Measurements from ENCODE around the gene RNF169.

Gene RNF169

GRCh38 chr11:74770456-74770855 lies 21.8 kb downstream of the RNF169 start:
- Histone ChIP-seq H3K4me2 (ENCODE audit: low read depth, low read length, poor library complexity, severe bottlenecking) (peak overlapping the region; percentile 0), H4K20me1 (ENCODE audit: low read depth, low read length) (peaks cover 15% of the 10 kb centered on the region)

DNA sequence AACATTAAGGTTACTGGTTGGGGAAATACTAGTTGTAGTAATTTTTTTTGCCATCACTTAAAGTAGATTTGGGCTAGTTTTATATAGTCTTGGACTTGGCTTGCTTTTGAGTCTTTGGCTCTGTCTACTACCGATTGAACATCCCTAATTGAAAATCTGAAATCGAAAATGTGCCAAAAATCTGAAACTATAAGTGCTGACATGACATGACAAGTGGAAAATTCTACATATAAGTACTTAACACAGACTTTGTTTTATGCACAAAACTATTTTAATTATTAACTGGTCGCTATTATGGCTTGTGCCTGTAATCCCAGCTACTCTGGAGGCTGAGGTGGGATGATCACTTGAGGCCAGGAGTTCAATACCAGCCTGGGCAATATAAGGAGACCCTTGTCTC lies 22.5 kb downstream of the RNF169 start:
- no peak overlapping the region for H3K4me2 ChIP-seq (ENCODE audit: low read depth, low read length, poor library complexity, severe bottlenecking)
- no peaks in the 10 kb centered on the region for H3K9me2 ChIP-seq (replicated peaks; ENCODE audit: insufficient read depth, low read length)
- H3F3A ChIP-seq (ENCODE audit: insufficient read depth): no peaks in the 10 kb centered on the region; the same call in 1 of the 2 replicates
- TF ChIP-seq, protein P1, sequence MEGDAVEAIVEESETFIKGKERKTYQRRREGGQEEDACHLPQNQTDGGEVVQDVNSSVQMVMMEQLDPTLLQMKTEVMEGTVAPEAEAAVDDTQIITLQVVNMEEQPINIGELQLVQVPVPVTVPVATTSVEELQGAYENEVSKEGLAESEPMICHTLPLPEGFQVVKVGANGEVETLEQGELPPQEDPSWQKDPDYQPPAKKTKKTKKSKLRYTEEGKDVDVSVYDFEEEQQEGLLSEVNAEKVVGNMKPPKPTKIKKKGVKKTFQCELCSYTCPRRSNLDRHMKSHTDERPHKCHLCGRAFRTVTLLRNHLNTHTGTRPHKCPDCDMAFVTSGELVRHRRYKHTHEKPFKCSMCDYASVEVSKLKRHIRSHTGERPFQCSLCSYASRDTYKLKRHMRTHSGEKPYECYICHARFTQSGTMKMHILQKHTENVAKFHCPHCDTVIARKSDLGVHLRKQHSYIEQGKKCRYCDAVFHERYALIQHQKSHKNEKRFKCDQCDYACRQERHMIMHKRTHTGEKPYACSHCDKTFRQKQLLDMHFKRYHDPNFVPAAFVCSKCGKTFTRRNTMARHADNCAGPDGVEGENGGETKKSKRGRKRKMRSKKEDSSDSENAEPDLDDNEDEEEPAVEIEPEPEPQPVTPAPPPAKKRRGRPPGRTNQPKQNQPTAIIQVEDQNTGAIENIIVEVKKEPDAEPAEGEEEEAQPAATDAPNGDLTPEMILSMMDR (IDR thresholded peaks at IDR 0.05; ENCODE audit: insufficient read depth, low read length, poor library complexity, severe bottlenecking): no peak
- no peak for TF ChIP-seq EZH2phosphoT487 (conservative IDR thresholded peaks at IDR 0.05; ENCODE audit: low read length)
- no peaks in the 10 kb centered on the region for H3K36me3 ChIP-seq (ENCODE audit: low read length)
- H3K4me3 ChIP-seq (ENCODE audit: insufficient read depth, low read length, poor library complexity, severe bottlenecking): no peak overlapping the region
- H3K27me3 ChIP-seq (ENCODE audit: low read length): no peaks in the 10 kb centered on the region
- no peak overlapping the region for H2AFZ ChIP-seq (ENCODE audit: low read depth, low read length, severe bottlenecking)
- no peak overlapping the region for H3K27ac ChIP-seq (ENCODE audit: low read depth, low read length)
- no peak overlapping the region for H3K9ac ChIP-seq (ENCODE audit: low read length)
- peaks cover 14% of the 10 kb centered on the region; the same call in 1 of the 2 replicates for H3K79me2 ChIP-seq (ENCODE audit: insufficient read depth, low read length)
- H4K20me1 ChIP-seq (ENCODE audit: low read depth, low read length): peaks cover 17% of the 10 kb centered on the region
- H3K9me3 ChIP-seq (ENCODE audit: insufficient read depth, low read length): no peaks in the 10 kb centered on the region

More at GRCh38 chr11:74770456-74770855, 21.8 kb downstream of the RNF169 start:
- Histone ChIP-seq H3F3A (ENCODE audit: insufficient read depth) (no peaks in the 10 kb centered on the region; the same call in 1 of the 2 replicates), H3K9me3 (ENCODE audit: insufficient read depth, low read length) (no peaks in the 10 kb centered on the region), H2AFZ (ENCODE audit: low read depth, low read length, severe bottlenecking) (no peak overlapping the region), H3K36me3 (ENCODE audit: low read length) (no peaks in the 10 kb centered on the region), H3K27me3 (ENCODE audit: low read length) (no peaks in the 10 kb centered on the region), H3K9me2 (replicated peaks; ENCODE audit: insufficient read depth, low read length) (no peaks in the 10 kb centered on the region), H3K79me2 (ENCODE audit: insufficient read depth, low read length) (peaks cover 14% of the 10 kb centered on the region; the same call in 1 of the 2 replicates), H3K9ac (ENCODE audit: low read length) (no peak overlapping the region), H3K4me3 (ENCODE audit: insufficient read depth, low read length, poor library complexity, severe bottlenecking) (no peak overlapping the region), H3K27ac (ENCODE audit: low read depth, low read length) (no peak overlapping the region)
- TF ChIP-seq EZH2phosphoT487 (conservative IDR thresholded peaks at IDR 0.05; ENCODE audit: low read length): no peak
- TF ChIP-seq, protein P1 (IDR thresholded peaks at IDR 0.05; ENCODE audit: insufficient read depth, low read length, poor library complexity, severe bottlenecking): no peak

DNA sequence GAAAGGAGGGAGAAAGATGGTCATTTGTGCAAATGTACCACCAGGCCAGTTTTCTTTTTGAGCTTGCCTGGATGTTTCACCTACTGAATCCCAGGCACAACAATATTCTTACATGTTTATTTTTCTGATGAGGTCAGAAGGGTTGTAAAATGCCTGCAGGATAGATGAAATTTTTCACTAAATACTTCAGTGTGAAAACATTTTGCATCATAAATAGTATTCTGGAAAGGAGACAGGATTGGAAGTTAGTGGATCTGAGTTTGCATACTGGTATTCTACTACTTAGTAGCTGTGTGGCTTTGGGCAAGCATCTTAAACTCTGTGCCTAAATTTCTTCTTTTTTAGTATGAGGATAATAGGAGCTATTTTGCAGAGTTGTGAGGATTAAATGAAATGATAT lies 24.8 kb downstream of the RNF169 start:
- H2AFZ ChIP-seq (ENCODE audit: low read depth, low read length, severe bottlenecking): no peak overlapping the region
- H3K79me2 ChIP-seq (ENCODE audit: insufficient read depth, low read length): 0 out of 2 replicates have a peak, but pooled peaks cover 14% of the 10 kb centered on the region
- H3K36me3 ChIP-seq (ENCODE audit: low read length): no peaks in the 10 kb centered on the region
- no peak overlapping the region for H3K9ac ChIP-seq (ENCODE audit: low read length)
- no peak overlapping the region for H3K27ac ChIP-seq (ENCODE audit: low read depth, low read length)
- H4K20me1 ChIP-seq (ENCODE audit: low read depth, low read length): peaks cover 10% of the 10 kb centered on the region; the same call in 1 of the 2 replicates
- H3F3A ChIP-seq (ENCODE audit: insufficient read depth): no peaks in the 10 kb centered on the region; the same call in 1 of the 2 replicates
- no peaks in the 10 kb centered on the region for H3K9me2 ChIP-seq (replicated peaks; ENCODE audit: insufficient read depth, low read length)
- H3K9me3 ChIP-seq (ENCODE audit: insufficient read depth, low read length): no peaks in the 10 kb centered on the region
- TF ChIP-seq, protein P1 (IDR thresholded peaks at IDR 0.05; ENCODE audit: insufficient read depth, low read length, poor library complexity, severe bottlenecking): no peak
- TF ChIP-seq EZH2phosphoT487 (conservative IDR thresholded peaks at IDR 0.05; ENCODE audit: low read length): no peak
- no peak overlapping the region for H3K4me3 ChIP-seq (ENCODE audit: insufficient read depth, low read length, poor library complexity, severe bottlenecking)
- H3K4me2 ChIP-seq (ENCODE audit: low read depth, low read length, poor library complexity, severe bottlenecking): no peak overlapping the region
- no peaks in the 10 kb centered on the region for H3K27me3 ChIP-seq (ENCODE audit: low read length)

Data from SU-DHL-6 (cell line).